ENCODE results near the gene BICRA.

- TF ChIP-seq CTCF (IDR thresholded peaks at IDR 0.05) (no peak), POLR2A (IDR thresholded peaks at IDR 0.05) (no peak), POLR2AphosphoS5 (IDR thresholded peaks at IDR 0.05) (no peak)
Measured at GRCh38 chr19:47750752-47751151, 141.8 kb downstream of the BICRA start.
